ENCODE results near the gene FCHO2. TPM values are rescaled to one million over a fixed set of nuclear protein-coding genes. Genes with fewer than 3 reads are reported as not detected.

Gene FCHO2
- total and polyA plus RNA-seq, 2 of the 8 experiments (the other 6 are each of a cell fraction or from before 2014, with no cell fraction given), result 4.3 to 15.7 TPM

- no peak overlapping the region for H3K4ac ChIP-seq (replicated peaks; ENCODE audit: insufficient read length, low read depth, low read length)
- no peak overlapping the region for H3K4me3 ChIP-seq (ENCODE audit: extremely low read depth in 1 of 4, insufficient read depth in 2 of 4, low read depth in 3 of 4, low read length in 4 of 4)
- H3K9me3 ChIP-seq (ENCODE audit: insufficient read depth in 2 of 2, low read depth in 1 of 2, low read length in 1 of 2), result no peaks in the 10 kb centered on the region
- no peaks in the 10 kb centered on the region for H3K23me2 ChIP-seq (ENCODE audit: low read depth, low read length)
- ChIA-PET POLR2A (ENCODE audit: partially characterized antibody) (interaction anchor here (0.9 kb wide), 1 partner anchor 11 kb away, joined by 5 read pairs; no protein-coding TSS in a partner anchor), CTCF (ENCODE audit: partially characterized antibody) (no interaction called here)
- H3K79me2 ChIP-seq (ENCODE audit: control insufficient read depth in 1 of 2, insufficient read depth in 2 of 2, low read length in 2 of 2), result no peaks in the 10 kb centered on the region
- H3K4me2 ChIP-seq (ENCODE audit: insufficient read depth in 1 of 2, low read depth in 2 of 2, low read length in 2 of 2), result no peak overlapping the region
- no peak overlapping the region for H2AFZ ChIP-seq (ENCODE audit: low read length)
- no peak overlapping the region for H2BK120ac ChIP-seq (replicated peaks; ENCODE audit: low read depth, low read length)
- H3K23ac ChIP-seq (ENCODE audit: insufficient read length), result no peak overlapping the region
- no peak overlapping the region for H2BK5ac ChIP-seq (ENCODE audit: low read depth, low read length)
- H4K20me1 ChIP-seq (replicated peaks in 1 of 2; ENCODE audit: control insufficient read depth in 1 of 2, insufficient read depth in 2 of 2, low read length in 2 of 2), result no peaks in the 10 kb centered on the region
- no peak overlapping the region for H3K56ac ChIP-seq (replicated peaks; ENCODE audit: insufficient read length, low read depth, low read length)
- H3K18ac ChIP-seq (ENCODE audit: extremely low read depth, low read length), result no peak overlapping the region
- H4K91ac ChIP-seq (replicated peaks; ENCODE audit: insufficient read length, low read length), result no peak overlapping the region
- H4K5ac ChIP-seq (ENCODE audit: insufficient read length, low read depth, low read length), result no peak overlapping the region
- no peak for TF ChIP-seq RFX5 (IDR thresholded peaks at IDR 0.05; ENCODE audit: borderline replicate concordance, low read depth, low read length)
- TF ChIP-seq JUND (IDR thresholded peaks at IDR 0.05; ENCODE audit: low read length), result no peak
- TF ChIP-seq ATF2 (IDR thresholded peaks at IDR 0.05; ENCODE audit: low read length), result no peak
- H3K9ac ChIP-seq (replicated peaks in 1 of 4; ENCODE audit: extremely low read depth in 1 of 4, low read depth in 3 of 4, low read length in 3 of 4), result no peak overlapping the region
- H3K4me1 ChIP-seq (replicated peaks in 1 of 4; ENCODE audit: control insufficient read depth in 3 of 4, insufficient read depth in 4 of 4, low read length in 3 of 4), result no peaks in the 10 kb centered on the region
- no peak overlapping the region; the same call in 1 of the 2 replicates for H4K8ac ChIP-seq (ENCODE audit: extremely low read depth, insufficient read depth, low read length)
- H2AK5ac ChIP-seq (ENCODE audit: low read depth, low read length), result no peak overlapping the region
- DNase-seq (ENCODE audit: low read depth in 1 of 2, low spot score in 2 of 2) (no peak), FAIRE-seq (no peak)
- H3K27me3 ChIP-seq (replicated peaks in 1 of 4; ENCODE audit: control insufficient read depth in 3 of 4, extremely low read depth in 1 of 4, insufficient read depth in 3 of 4, low read length in 3 of 4), result no peaks in the 10 kb centered on the region
- H3K14ac ChIP-seq (ENCODE audit: insufficient read length), result no peak overlapping the region
- peaks cover 7 to 53% (median 29%) of the 10 kb centered on the region in 4 experiments; a peak in 7 of 8 replicates for H3K36me3 ChIP-seq (ENCODE audit: control insufficient read depth in 2 of 4, insufficient read depth in 4 of 4, low read length in 3 of 4)
- no peaks in the 10 kb centered on the region for H3K79me1 ChIP-seq (ENCODE audit: low read depth, low read length)
- H2BK15ac ChIP-seq (ENCODE audit: low read length), result no peak overlapping the region
- no peak overlapping the region for H2BK12ac ChIP-seq (ENCODE audit: low read depth, low read length)
- H3K27ac ChIP-seq (ENCODE audit: low read depth, low read length), result no peak overlapping the region
- 89% methylated on average over 6 of the region's 6 CpGs; no CpG with 5 or more reads in 1 of the 2 experiments for WGBS, 2 experiments (ENCODE audit: extremely low coverage in 1 of 2, insufficient coverage in 1 of 2, insufficient read length in 1 of 2, insufficient replicate concordance in 2 of 2, low coverage in 1 of 2, low lambda C conversion rate in 2 of 2, missing lambda C conversion rate in 1 of 2)
- no peak overlapping the region for H2BK20ac ChIP-seq (ENCODE audit: low read length)
These were observed 47.2 kb upstream of the FCHO2 start for GRCh38 chr5:72908664-72909063.
